H9 (cell line): ENCODE data around the gene TFEB. TPM values are rescaled to one million over a fixed set of nuclear protein-coding genes. Genes with fewer than 3 reads are reported as not detected.

Source experiments
- DNase-seq: peaks from one replicate; pipeline ENCODE4 v3.0.0-alpha.2; 2017
- H2AFZ ChIP-seq: one replicate; pipeline ENCODE4 v1.6.1; 2013; ENCODE audit warnings: mild to moderate bottlenecking, low read length, control low read depth, moderate library complexity
- H2AK5ac ChIP-seq: 2 replicates; pipeline ENCODE4 v1.6.1; 2013; ENCODE audit warnings: low read length, control low read depth, mixed read lengths; ENCODE audit not compliant: insufficient read length
- H2BK120ac ChIP-seq: one replicate; pipeline ENCODE4 v1.6.1; 2013; ENCODE audit warnings: low read depth, mild to moderate bottlenecking, low read length, control low read depth, inconsistent platforms; ENCODE audit not compliant: poor library complexity, severe bottlenecking
- H2BK12ac ChIP-seq: 2 replicates; pipeline ENCODE4 v1.6.1; 2013; ENCODE audit warnings: low read length, control low read depth, mixed read lengths, low read depth; ENCODE audit not compliant: insufficient read length
- H2BK15ac ChIP-seq: 2 replicates; pipeline ENCODE4 v1.6.1; 2013; ENCODE audit warnings: low read depth, low read length, control low read depth
- H2BK20ac ChIP-seq: one replicate; pipeline ENCODE4 v1.6.1; 2013; ENCODE audit warnings: low read depth, mild to moderate bottlenecking, low read length, control low read depth, inconsistent platforms; ENCODE audit not compliant: poor library complexity, severe bottlenecking
- H2BK5ac ChIP-seq: 2 replicates; pipeline ENCODE4 v1.6.1; 2013; ENCODE audit warnings: low read length, control low read depth, mixed read lengths; ENCODE audit not compliant: insufficient read length
- H3K14ac ChIP-seq: 2 replicates; pipeline ENCODE4 v1.6.1; 2013; ENCODE audit warnings: low read length, control low read depth; ENCODE audit not compliant: insufficient read depth
- H3K18ac ChIP-seq: 2 replicates; pipeline ENCODE4 v1.6.1; 2013; ENCODE audit warnings: low read depth, mild to moderate bottlenecking, mixed read lengths, low read length, control low read depth; ENCODE audit not compliant: insufficient read length
- H3K23ac ChIP-seq: 2 replicates; pipeline ENCODE4 v1.6.1; 2013; ENCODE audit warnings: low read length, control low read depth, mixed read lengths, low read depth; ENCODE audit not compliant: insufficient read length
- H3K23me2 ChIP-seq: 2 replicates; pipeline ENCODE4 v1.6.1; 2013; ENCODE audit warnings: low read depth, mild to moderate bottlenecking, mixed read lengths, low read length, control low read depth; ENCODE audit not compliant: insufficient read length, poor library complexity, severe bottlenecking
- H3K27ac ChIP-seq: 2 replicates; pipeline ENCODE4 v1.5.1; 2013; ENCODE audit warnings: low read length, control low read depth, mixed read lengths, low read depth; ENCODE audit not compliant: insufficient read length
- H3K27me3 ChIP-seq: 2 replicates; pipeline ENCODE4 v1.6.1; 2013; ENCODE audit warnings: low read length, control low read depth, inconsistent platforms; ENCODE audit not compliant: insufficient read depth
- H3K4ac ChIP-seq: 2 replicates; pipeline ENCODE4 v1.6.1; 2013; ENCODE audit warnings: low read depth, mild to moderate bottlenecking, control low read depth, inconsistent platforms, low read length, moderate library complexity
- H3K4me1 ChIP-seq: 2 replicates; pipeline ENCODE4 v1.6.1; 2013; ENCODE audit warnings: low read length, control low read depth, inconsistent platforms; ENCODE audit not compliant: insufficient read depth
- H3K4me2 ChIP-seq: 2 replicates; pipeline ENCODE4 v1.6.1; 2013; ENCODE audit warnings: low read length, control low read depth, mixed read lengths; ENCODE audit not compliant: insufficient read length, insufficient read depth
- H3K56ac ChIP-seq: 2 replicates; pipeline ENCODE4 v1.6.1; 2013; ENCODE audit warnings: low read depth, mild to moderate bottlenecking, mixed read lengths, low read length, control low read depth; ENCODE audit not compliant: insufficient read length
- H3K79me1 ChIP-seq: 2 replicates; pipeline ENCODE4 v1.6.1; 2013; ENCODE audit warnings: low read depth, mild to moderate bottlenecking, moderate library complexity, low read length, control low read depth, inconsistent platforms; ENCODE audit not compliant: insufficient read depth, poor library complexity, severe bottlenecking
- H3K79me2 ChIP-seq: 2 replicates; pipeline ENCODE4 v1.6.1; 2013; ENCODE audit warnings: low read length, control low read depth, inconsistent platforms; ENCODE audit not compliant: insufficient read depth
- H3K9ac ChIP-seq: 2 replicates; pipeline ENCODE4 v1.6.1; 2013; ENCODE audit warnings: low read length, control low read depth, mixed read lengths; ENCODE audit not compliant: insufficient read length; ENCODE audit errors: extremely low read depth
- H3K9me3 ChIP-seq: one replicate; pipeline ENCODE4 v1.6.1; 2013; ENCODE audit warnings: low read depth, low read length, inconsistent platforms; ENCODE audit not compliant: control insufficient read depth
- H3T11ph ChIP-seq: one replicate; pipeline ENCODE4 v1.6.1; 2013; ENCODE audit warnings: mild to moderate bottlenecking, low read length, control low read depth, inconsistent platforms
- H4K20me1 ChIP-seq: one replicate; pipeline ENCODE4 v1.6.1; 2013; ENCODE audit not compliant: control insufficient read depth, insufficient read length, insufficient read depth
- H4K5ac ChIP-seq: 2 replicates; pipeline ENCODE4 v1.6.1; 2013; ENCODE audit warnings: low read depth, mild to moderate bottlenecking, mixed read lengths, low read length, control low read depth; ENCODE audit not compliant: insufficient read length
- H4K8ac ChIP-seq: replicated peaks from 2 replicates; pipeline ENCODE4 v1.6.1; 2013; ENCODE audit warnings: low read length, control low read depth, mixed read lengths, low read depth; ENCODE audit not compliant: insufficient read length
- H4K91ac ChIP-seq: 2 replicates; pipeline ENCODE4 v1.6.1; 2013; ENCODE audit warnings: low read depth, mild to moderate bottlenecking, moderate library complexity, mixed read lengths, low read length, control low read depth; ENCODE audit not compliant: insufficient read length
- H3K27ac Mint-ChIP-seq, 3 experiments: 2 replicates in 2 of 3; 3 replicates in 1 of 3; pipeline ENCODE4 v1.8.0; 2020 to 2021; ENCODE audit warnings: mixed read lengths in 3 of 3, mild to moderate bottlenecking in 1 of 3, moderate library complexity in 1 of 3
- H3K27me3 Mint-ChIP-seq: 2 replicates; pipeline ENCODE4 v1.8.0; 2021; ENCODE audit warnings: low read depth, mild to moderate bottlenecking, moderate library complexity, mixed read lengths
- H3K36me3 Mint-ChIP-seq, 3 experiments: 2 replicates in 2 of 3; 3 replicates in 1 of 3; pipeline ENCODE4 v1.8.0; 2020 to 2021; ENCODE audit warnings: low read depth in 3 of 3, mixed read lengths in 3 of 3; ENCODE audit not compliant: insufficient read depth in 1 of 3
- H3K4me1 Mint-ChIP-seq, 2 experiments: 2 replicates each; pipeline ENCODE4 v1.8.0; 2020; ENCODE audit warnings: mixed read lengths in 2 of 2
- H3K4me3 Mint-ChIP-seq, 2 experiments: 2 replicates in 1 of 2; 3 replicates in 1 of 2; pipeline ENCODE4 v1.8.0; 2020 to 2021; ENCODE audit warnings: mild to moderate bottlenecking in 2 of 2, mixed read lengths in 2 of 2, moderate library complexity in 1 of 2
- H3K9me3 Mint-ChIP-seq, 2 experiments: 2 replicates in 1 of 2; 3 replicates in 1 of 2; pipeline ENCODE4 v1.8.0; 2020; ENCODE audit warnings: mild to moderate bottlenecking in 2 of 2, mixed read lengths in 2 of 2, moderate library complexity in 1 of 2
- WGBS: extraction: QIAGEN DNeasy Blood & Tissue Kit; methylation state at CpG from one replicate; pipeline ENCODE4 v1.1.7; 2013; ENCODE audit warnings: missing lambda C conversion rate, low lambda C conversion rate, mixed read lengths; ENCODE audit not compliant: insufficient read length; ENCODE audit errors: extremely low coverage; 5-methylcytosine and 5-hydroxymethylcytosine counted together
- total RNA-seq: library from RNA; stranded (reverse); gene quantifications from 2 replicates; pipeline ENCODE4 v1.2.1, GENCODE V29; 2021
- TF ChIP-seq, protein P1 (sequence below): fragments of 200-600 bp; sonication (generic); conservative IDR thresholded peaks from 3 replicates; pipeline ENCODE4 v1.8.0; 2021; ENCODE audit warnings: antibody characterized with exemption, mild to moderate bottlenecking

The TFEB gene
- total RNA-seq, 1 experiment from 2014 or later = 1.2 TPM

GRCh38 chr6:41638935-41639808, 96.2 kb downstream of the TFEB start:
- Mint-ChIP-seq H3K36me3 (peaks cover 12 to 18% (median 16%) of the 10 kb centered on the region in 3 experiments), H3K4me1 (peaks cover 55 to 57% of the 10 kb centered on the region in 2 experiments), H3K9me3 (no peaks in the 10 kb centered on the region; a peak in 1 of 5 replicates), H3K27me3 (peaks cover 68% of the 10 kb centered on the region), H3K4me3 (peak overlapping the region; percentile 81 to 90), H3K27ac (peak overlapping the region in 1 of 3 experiments; percentile 34; a peak in 2 of 7 replicates)
- TF ChIP-seq, protein P1, sequence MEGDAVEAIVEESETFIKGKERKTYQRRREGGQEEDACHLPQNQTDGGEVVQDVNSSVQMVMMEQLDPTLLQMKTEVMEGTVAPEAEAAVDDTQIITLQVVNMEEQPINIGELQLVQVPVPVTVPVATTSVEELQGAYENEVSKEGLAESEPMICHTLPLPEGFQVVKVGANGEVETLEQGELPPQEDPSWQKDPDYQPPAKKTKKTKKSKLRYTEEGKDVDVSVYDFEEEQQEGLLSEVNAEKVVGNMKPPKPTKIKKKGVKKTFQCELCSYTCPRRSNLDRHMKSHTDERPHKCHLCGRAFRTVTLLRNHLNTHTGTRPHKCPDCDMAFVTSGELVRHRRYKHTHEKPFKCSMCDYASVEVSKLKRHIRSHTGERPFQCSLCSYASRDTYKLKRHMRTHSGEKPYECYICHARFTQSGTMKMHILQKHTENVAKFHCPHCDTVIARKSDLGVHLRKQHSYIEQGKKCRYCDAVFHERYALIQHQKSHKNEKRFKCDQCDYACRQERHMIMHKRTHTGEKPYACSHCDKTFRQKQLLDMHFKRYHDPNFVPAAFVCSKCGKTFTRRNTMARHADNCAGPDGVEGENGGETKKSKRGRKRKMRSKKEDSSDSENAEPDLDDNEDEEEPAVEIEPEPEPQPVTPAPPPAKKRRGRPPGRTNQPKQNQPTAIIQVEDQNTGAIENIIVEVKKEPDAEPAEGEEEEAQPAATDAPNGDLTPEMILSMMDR = no peak
- H2BK12ac ChIP-seq = no peak overlapping the region
- no peak overlapping the region for H2BK120ac ChIP-seq
- no CpG with 5 or more reads among the region's 40 CpGs for WGBS
- no peaks in the 10 kb centered on the region for H4K20me1 ChIP-seq
- H4K91ac ChIP-seq = no peak overlapping the region
- no peak overlapping the region for H3K56ac ChIP-seq
- H3K79me2 ChIP-seq = no peaks in the 10 kb centered on the region; the same call in 1 of the 2 replicates
- H2BK15ac ChIP-seq = no peak overlapping the region
- H2BK5ac ChIP-seq = no peak overlapping the region
- no peak overlapping the region for H2AK5ac ChIP-seq
- no peak overlapping the region for H3K18ac ChIP-seq
- peak; percentile 69 for DNase-seq
- no peak overlapping the region for H3K14ac ChIP-seq
- no peak overlapping the region for H2AFZ ChIP-seq
- no peak overlapping the region for H3K9ac ChIP-seq
- peaks cover 8% of the 10 kb centered on the region; the same call in 1 of the 2 replicates for H3K4me1 ChIP-seq
- H3K27me3 ChIP-seq = peaks cover 3% of the 10 kb centered on the region; the same call in 1 of the 2 replicates
- H3K23ac ChIP-seq = no peak overlapping the region
- H3K27ac ChIP-seq = no peak overlapping the region
- H3K79me1 ChIP-seq = no peaks in the 10 kb centered on the region
- no peak overlapping the region for H2BK20ac ChIP-seq
- no peak overlapping the region for H4K8ac ChIP-seq
- H3T11ph ChIP-seq = no peak overlapping the region
- no peak overlapping the region for H3K4ac ChIP-seq
- H4K5ac ChIP-seq = no peak overlapping the region
- H3K9me3 ChIP-seq = no peaks in the 10 kb centered on the region
- H3K23me2 ChIP-seq = peaks cover 18% of the 10 kb centered on the region
- H3K4me2 ChIP-seq = peak overlapping the region; percentile 70
